Activated CD4-positive, alpha-beta T cell treated with anti-CD3 and anti-CD28 coated beads, Interleukin-2, amount 50 U/mL, for 1 hour (primary cell): ENCODE results near the gene DNAI1.

Experiments
- DNase-seq: peaks from one replicate; pipeline ENCODE4 v3.0.0-alpha.2; 2020

The DNAI1 gene

GRCh38 chr9:34492051-34492450 is 33.4 kb downstream of the DNAI1 start:
- no peak for DNase-seq

- peak; percentile 13 for DNase-seq
Observed at GRCh38 chr9:34493972-34494535, 35.4 kb downstream of the DNAI1 start.

GRCh38 chr9:34496149-34496712 is 37.6 kb downstream of the DNAI1 start:
- no peak for DNase-seq

- no peak for DNase-seq
Observed at GRCh38 chr9:34498553-34498952, 39.9 kb downstream of the DNAI1 start.

- DNase-seq: no peak
Observed at GRCh38 chr9:34499076-34499475, 40.5 kb downstream of the DNAI1 start.

GRCh38 chr9:34500623-34501267 is 42.1 kb downstream of the DNAI1 start:
- peak; percentile 70 for DNase-seq

- DNase-seq: no peak
Observed at GRCh38 chr9:34501372-34501771, 42.8 kb downstream of the DNAI1 start.

- no peak for DNase-seq
Observed at GRCh38 chr9:34501889-34502425, 43.4 kb downstream of the DNAI1 start.

- DNase-seq: no peak
Observed at GRCh38 chr9:34502471-34502870, 43.9 kb downstream of the DNAI1 start.

- DNase-seq: no peak
Observed at GRCh38 chr9:34502891-34503290, 44.3 kb downstream of the DNAI1 start.

GRCh38 chr9:34503406-34503805 is 44.8 kb downstream of the DNAI1 start:
- DNase-seq: no peak

- DNase-seq: no peak
Observed at GRCh38 chr9:34505370-34506120, 46.9 kb downstream of the DNAI1 start.

GRCh38 chr9:34506623-34507022 is 48.0 kb downstream of the DNAI1 start:
- no peak for DNase-seq

- no peak for DNase-seq
Observed at GRCh38 chr9:34507556-34507955, 49.0 kb downstream of the DNAI1 start.

GRCh38 chr9:34507966-34508365 is 49.4 kb downstream of the DNAI1 start:
- no peak for DNase-seq

- no peak for DNase-seq
Observed at GRCh38 chr9:34508463-34508862, 49.9 kb downstream of the DNAI1 start.

- no peak for DNase-seq
Observed at GRCh38 chr9:34508951-34509350, 50.3 kb downstream of the DNAI1 start.

- no peak for DNase-seq
Observed at GRCh38 chr9:34510497-34511468, 52.2 kb downstream of the DNAI1 start.

GRCh38 chr9:34512131-34513078 is 53.8 kb downstream of the DNAI1 start:
- DNase-seq: no peak

GRCh38 chr9:34513567-34514214 is 55.1 kb downstream of the DNAI1 start:
- no peak for DNase-seq

GRCh38 chr9:34514401-34514800 is 55.8 kb downstream of the DNAI1 start:
- DNase-seq: no peak
